Stimulated activated CD8-positive, alpha-beta memory T cell treated with anti-CD3 and anti-CD28 coated beads, Interleukin-12 subunit alpha, Interleukin-12 subunit beta, amount 100 ng/mL, for 4 hours (primary cell): ENCODE measurements around the gene VMO1.

Experiments used
- DNase-seq: peaks from one replicate; pipeline ENCODE4 v3.0.0-alpha.2; 2020; ENCODE audit warnings: low read depth

The VMO1 gene

DNA sequence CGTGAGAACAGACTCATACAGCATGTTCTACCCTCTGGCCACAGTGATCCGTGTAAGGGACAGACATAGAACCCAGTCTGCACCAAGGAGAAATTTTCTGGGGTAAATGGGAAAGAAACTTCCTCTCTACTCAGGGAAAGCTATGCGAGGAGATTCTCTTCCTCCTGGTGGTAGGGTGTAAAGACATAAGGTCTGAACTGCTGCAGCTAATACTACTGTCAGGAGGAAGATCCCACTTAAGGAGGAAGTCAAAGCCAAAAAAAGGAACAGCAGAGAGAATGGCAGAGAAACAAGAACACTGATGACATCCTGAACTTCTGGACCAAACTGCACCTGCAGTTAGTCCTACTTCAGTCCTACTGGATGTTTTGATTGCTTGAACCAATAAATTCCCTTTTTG is 21.6 kb downstream of the VMO1 start:
- no peak for DNase-seq

DNA sequence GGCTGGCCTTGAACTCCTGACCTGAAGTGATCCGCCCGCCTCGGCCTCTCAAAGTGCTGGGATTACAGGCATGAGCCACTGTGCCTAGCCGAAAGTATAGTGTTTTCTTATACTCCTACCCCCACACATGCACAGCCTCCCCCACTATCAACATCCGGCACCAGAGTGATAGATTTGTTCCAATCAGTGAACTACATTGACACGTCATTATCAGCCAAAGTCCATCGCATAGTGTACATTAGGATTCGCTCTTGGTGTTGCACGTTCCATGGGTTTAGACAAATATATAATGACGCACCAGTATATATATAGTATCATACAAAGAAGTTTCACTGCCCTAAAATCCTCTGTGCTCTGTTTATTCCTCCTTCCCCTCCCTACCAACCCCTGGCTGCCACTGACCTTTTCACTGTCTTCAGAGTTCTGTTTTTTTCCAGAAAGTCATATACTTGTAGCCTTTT is 26.4 kb downstream of the VMO1 start:
- DNase-seq, result no peak

DNA sequence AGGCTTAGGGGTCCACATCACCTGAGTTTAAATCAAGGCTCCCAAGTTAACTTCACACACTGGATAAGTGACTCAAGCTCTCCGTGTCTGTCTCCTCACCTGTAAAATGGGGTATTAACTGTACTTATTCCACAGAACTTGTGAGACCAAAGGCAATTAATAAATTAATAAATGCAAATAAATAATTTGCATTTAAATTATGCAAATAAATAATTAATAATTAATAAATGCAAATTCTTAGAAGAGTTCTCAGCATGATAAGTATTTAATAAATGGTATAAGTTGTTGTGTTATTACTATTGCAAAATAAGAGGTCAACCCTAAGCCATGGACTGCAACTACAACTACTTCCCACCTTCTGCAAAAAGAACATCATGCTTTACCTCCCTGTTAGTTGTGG is 32.8 kb downstream of the VMO1 start:
- no peak for DNase-seq

DNA sequence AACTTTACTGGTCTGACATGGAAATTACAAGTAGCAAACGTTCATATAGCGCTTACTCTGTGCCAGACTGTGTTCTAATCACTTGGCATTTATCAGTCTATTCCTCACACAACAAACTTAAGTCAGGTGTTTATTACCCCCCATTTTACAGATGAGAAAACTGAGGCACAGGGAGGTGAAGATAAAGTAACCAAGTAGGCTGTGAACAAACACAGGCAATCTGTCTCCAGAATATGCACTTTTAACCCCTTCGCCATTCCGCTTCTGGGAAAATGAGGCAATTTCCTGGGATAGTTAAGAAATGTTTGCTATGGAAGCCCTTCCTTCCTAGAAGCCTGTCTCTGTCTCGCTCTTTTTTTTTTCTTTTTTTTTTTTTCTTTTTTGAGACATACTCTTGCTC is 34.2 kb downstream of the VMO1 start:
- no peak for DNase-seq

DNA sequence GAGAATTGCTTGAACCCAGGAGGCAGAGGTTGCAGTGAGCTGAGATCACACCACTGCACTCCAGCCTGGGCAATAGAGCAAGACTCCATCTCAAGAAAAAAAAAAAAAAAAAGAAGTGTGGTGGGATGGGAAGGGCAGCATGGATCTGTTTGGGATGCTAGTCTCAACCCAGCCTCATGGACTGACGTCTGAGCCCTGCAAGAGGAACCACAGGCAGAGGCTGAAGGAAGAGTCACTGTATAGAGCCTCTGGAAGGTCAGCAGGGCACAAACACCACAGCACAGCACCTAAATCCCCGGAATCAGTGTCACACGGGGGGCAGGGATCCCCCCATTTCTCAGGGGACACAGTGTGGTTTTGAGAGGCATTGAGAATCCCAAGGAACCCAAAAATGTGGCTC is 35.6 kb downstream of the VMO1 start:
- no peak for DNase-seq

DNA sequence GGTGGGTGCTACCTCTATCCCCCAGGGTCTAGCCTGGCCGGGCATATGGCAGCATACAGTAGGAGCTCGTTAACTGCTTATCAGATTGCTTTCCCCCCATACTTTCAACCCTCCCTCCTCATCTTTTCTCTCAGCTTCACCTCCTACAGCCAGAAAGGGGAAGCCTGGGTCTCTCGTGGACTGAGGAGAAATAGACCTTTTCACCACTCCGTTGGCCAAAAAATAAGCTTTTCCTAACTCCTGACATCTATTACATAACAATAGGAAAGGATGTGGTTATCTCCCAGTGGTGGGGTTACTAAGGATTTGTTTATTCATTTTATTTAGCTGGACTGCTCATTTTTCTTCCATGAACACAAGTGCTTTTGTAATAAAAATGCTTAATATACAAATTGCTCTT is 37.5 kb downstream of the VMO1 start:
- no peak for DNase-seq

DNA sequence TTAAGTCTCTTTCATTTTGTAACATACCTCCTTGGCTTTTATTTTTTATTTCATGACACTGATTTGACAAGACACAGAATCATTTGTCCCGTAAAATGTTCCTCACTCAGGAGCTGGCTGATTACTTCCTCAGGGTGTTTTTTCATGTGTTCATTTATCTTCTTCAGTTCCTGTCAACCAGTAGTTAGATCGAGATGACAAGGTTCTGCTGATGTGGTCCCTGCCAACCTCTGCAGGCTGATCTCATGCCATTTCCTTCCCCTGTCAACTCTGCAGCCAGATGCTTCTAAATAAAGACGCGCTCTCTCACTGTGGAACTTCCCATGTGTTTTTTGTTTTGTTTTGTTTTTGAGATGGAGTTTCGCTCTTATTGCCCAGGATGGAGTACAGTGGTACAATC is 38.3 kb downstream of the VMO1 start:
- DNase-seq, result no peak

DNA sequence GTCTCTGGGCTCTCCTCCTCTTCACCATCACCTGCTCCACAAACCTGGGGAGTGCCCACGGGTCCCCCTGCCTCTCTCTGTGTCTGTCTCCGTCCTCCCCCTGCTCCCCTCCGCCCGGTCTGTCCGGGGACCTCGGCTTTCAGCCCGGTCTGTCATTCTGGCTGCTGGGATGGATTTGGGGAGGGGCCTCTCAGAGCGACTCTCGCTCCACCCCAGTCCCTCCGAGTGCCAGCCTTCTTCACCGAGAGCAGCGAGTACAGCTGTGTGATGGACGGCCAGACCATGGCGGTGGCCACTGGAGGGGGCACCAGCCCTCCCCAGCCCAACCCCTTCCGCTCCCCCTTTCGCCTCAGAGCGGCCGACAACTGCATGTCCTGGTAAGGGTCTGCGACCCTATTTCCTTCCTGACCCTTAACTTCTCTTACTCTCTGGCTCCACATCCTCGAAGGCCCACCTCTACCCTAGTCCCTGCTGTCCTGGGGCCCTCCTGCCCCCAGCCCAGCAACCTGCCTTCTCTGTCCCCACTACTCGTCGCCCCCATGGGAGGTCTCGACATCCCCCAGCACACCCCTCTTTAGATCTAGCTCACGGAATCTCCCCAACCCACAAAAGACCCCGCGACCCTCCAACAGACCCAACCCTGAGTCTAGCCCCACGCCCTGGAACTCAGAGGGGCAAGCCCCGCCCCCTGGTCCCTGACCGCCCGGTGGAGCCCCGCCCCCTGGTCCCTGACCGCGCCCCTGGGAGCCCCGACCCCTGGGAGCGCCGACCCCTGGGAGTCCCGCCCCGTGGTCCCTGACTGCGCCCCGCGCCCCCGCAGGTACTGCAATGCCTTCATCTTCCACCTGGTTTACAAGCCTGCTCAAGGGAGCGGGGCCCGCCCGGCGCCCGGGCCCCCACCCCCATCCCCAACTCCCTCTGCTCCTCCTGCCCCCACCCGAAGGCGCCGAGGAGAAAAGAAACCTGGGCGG is 40.9 kb downstream of the VMO1 start:
- no peak for DNase-seq

DNA sequence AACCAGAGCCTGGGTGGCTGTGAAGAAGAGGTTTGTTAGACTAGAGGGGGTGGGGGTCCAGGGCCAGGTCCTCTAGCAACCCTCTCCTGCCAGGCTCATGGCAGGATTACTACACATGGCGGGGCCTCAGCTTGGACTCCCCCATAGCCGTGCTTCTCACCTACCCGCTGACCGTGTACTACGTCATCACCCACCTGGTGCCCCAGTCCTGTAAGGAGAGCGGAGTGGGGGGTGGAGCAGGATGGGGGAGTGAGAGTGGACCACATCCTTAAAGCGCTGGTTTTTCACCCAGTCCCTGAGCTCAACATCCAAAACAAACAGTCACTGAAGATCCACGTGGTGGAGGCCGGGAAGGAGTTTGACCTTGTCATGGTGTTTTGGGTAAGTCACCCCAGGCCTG is 42.3 kb downstream of the VMO1 start:
- DNase-seq, result no peak

DNA sequence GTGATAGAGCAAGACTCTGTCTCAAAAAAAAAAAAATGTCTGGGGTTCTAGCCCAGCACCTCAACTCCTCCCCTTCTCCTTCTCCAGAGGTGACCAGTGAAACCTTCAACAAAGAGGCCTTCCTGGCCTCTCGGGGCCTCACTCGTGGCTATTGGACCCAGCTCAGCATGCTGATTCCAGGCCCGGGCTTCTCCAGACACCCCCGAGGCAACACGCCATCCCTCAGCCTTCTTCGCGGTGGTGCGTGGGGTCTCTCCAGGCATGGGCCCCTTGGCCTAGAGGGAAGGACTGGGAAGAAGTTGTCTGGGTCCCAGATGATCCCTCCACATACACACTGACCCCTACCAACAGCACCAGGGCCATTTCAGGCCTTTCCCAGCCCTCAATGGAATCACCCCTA is 42.9 kb downstream of the VMO1 start:
- DNase-seq, result no peak

DNA sequence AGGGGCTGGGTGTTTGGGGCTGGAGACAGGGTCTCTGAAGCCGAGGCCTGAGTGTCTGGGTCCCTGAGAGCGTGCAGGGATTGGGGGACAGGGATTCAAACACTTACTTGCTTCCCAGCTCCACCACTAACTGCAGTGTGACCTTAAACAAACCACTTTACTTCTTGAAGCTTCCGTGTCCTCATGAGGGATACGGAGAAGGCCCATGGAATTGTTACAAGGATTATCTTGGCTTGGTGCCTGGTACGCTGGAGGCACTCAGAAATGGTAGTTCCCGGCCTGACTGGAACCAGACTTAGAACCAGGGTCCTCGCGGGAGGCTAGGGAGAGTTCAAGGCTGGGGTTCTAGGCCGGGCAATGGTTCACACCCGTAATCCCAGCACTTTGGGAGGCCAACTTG is 43.5 kb downstream of the VMO1 start:
- DNase-seq, result no peak

DNA sequence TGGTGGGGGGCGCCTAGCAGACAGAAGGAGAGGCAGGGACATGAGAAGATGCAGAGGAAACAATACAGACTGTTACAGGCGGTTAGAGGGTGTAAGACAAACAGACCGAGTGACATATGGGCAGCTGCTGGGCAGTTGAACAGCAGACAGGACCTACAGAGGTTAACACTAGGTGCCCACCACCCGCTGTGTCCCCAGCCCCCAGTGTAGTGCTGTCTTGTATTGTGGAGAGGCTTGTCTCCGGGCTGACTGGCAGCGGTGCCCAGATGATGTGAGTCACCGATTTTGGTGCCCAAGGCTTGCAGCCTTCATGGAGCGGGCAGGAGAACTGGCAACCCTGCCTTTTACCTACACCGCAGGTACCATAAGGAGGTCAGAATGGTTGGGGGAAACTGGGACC is 44.0 kb downstream of the VMO1 start:
- DNase-seq, result no peak

DNA sequence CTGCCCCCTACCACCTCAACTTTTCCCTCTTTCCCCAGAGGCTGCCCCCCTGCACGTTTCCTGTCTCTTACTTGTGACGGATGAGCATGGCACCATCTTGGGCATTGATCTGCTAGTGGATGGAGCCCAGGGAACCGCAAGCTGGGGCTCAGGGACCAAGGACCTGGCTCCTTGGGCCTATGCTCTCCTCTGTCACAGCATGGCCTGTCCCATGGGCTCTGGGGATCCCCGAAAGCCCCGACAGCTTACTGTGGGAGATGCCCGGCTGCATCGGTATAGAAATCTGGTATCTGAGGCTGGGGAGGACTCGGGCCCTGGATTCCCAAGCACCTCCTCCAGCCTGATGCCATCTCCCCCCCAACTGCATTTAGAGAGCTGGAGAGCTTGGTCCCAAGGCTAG is 44.6 kb downstream of the VMO1 start:
- no peak for DNase-seq

DNA sequence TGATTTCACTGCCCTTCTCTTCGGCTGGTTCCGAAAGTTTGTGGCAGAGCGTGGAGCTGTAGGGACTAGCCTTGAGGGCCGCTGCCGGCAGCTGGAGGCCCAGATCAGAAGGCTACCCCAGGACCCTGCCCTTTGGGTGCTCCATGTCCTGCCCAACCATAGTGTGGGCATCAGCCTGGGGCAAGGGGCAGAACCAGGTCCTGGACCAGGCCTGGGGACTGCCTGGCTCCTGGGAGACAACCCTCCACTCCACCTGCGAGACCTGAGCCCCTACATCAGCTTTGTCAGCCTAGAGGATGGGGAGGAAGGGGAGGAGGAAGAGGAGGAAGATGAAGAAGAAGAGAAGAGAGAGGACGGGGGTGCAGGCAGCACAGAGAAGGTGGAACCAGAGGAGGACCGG is 45.6 kb downstream of the VMO1 start:
- no peak for DNase-seq

DNA sequence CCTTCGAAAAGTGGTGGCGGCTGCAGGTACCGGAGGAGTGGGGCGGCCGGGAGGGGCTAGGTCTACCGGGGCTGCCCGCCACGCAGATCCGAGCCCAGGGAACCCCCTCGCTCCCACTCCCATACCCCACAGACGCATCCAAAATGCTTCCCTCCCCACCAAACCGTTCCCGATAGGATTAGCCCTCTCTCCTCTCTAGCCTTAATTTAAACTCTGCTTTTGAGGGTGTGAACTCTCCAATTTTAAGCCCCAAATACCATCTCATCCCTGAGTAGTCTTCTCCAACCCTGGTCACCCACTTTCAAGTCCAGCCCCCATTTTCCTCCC is 46.2 kb downstream of the VMO1 start:
- DNase-seq, result no peak

DNA sequence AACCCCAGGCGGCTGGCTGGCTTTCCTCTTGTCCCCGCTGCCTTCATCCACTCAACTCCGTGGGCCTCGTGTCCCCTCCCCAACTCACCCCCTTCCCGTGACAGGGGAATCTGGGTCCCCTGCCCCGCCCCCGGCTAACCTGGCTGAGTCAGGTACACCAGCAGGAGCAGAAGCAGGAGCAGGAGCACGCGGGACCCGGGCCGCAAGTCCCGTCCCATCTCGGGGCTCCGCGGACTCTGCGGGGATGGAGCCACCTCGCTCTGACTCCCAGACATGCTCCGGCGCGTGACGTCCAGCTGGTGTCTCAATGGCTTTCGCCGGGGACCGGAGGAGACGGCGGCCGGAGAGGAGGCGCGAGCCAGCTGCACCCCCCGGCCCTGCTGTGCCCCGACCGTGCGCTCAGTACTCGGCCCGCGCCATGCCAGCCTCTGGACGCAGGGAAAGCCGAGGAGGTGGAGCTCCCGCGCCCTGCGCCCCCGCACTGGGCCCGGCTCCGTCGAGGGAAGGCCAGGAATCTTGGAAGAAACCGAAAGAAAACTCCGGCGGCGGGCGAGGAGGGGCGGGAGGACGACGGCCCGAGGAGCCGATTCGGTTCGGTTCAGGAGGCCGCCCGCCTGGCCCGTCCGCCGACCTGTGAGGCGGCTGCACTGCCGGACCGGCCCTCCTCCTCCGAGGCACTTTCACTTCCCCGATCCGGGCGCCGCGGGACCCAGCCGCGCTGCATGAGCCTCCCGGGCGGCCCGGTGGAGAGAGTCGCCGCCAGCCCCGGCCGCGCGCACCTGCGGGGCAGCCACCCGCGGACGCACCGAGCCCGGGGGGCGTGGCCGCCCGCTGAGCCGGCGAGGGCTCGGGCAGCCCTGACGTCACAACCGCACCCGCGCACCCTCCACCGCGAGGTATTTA is 46.8 kb downstream of the VMO1 start, which contains the start of the genes CXCL16 and ZMYND15:
TSS of gene CXCL16 (minus strand) at position 807 of the 903 bp plus-strand sequence. CDS start at position 218, 589 bp downstream.
TSS of gene ZMYND15 (plus strand) at position 712 of the 903 bp plus-strand sequence. CDS start 716 bp downstream, outside the sequence.
- peak; percentile 45 for DNase-seq

DNA sequence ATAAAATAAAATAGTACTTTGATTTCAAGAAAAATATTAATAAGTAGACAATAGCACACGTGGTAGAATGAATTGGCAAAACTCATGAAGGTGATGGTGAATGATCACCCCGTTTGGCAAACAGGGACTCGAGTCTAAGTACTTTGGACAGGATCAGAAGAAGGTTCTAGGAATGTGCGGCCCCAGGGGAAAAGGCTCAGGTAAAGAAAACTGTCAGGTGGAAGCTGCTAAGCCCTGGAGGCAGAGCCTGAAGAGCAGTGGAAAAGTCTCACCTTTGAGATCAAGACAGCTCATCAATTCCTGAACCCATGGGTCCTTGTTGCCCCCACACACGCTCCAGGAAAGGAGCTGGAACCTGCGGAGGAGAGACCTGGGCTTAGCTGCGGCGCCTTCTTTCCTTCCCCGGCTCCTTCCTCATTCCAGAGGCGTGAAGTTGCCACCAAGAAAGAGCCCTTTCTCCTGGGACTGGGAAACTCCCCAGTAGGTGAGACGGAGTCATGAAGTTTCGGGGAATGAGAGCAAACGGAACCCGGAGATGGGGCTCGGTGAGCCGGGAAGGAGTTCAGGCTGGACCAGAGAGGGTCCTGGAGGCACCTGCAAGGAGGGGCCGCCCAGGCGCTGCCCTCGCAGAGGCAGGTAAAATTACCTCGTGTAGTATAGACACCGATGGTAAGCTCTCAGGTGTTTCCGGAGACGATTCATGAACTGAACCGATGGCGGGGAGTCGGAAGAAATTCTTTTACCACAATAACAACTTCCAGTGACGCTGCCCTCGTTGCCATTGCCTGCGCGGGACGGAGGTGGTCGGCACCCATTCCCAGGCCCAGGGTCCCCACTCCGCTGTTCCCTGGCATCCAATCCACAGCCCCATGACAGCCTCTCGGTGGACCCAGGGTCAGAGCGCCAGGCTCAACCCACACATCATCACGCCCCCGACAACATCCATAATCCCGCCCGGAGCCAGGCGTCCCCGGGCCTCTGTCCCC is 47.7 kb downstream of the VMO1 start:
- DNase-seq, result no peak

DNA sequence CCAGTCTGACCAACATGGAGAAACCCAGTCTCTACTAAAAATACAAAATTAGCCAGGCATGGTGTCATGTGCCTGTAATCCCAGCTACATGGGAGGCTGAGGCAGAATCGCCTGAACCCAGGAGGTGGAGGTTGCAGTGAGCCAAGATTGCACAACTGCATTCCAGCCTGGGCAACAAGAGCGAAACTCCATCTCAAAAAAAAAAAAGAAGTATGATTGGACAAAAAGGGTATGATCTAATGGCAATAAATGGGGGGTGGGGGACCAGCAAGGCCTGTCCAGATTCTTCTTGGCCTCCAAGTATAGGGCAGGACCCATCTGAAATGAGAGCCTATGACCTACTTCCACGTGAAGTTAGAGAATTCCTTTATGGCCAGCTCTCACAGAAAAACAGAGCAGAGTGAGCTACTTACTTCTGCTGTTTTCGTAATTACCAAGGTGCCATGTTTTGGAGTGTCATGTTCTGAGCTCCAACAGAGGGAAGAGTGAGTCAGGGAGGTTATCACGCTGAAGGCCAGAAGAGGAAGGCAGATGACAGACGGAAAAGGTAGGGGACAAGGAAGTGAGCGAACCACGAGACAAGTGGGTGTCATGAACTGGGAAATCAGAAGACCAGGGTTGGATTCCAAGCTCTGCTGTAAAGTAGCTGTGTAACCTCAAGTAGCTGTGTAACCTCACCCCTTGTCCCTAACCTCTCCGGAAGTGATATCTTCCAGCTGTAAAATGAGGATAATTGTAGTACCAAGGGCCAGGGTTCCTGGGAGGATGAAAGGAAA is 50.1 kb downstream of the VMO1 start:
- DNase-seq, result no peak
